GM23248 (cell line): Measurements from ENCODE around the gene MECR.

Source experiments
- EZH2 ChIP-seq: fragments of 200-600 bp; sonication (generic); IDR thresholded peaks from 2 replicates; pipeline ENCODE4 v1.6.1; 2018; ENCODE audit warnings: antibody characterized with exemption, mild to moderate bottlenecking; ENCODE audit not compliant: insufficient read depth, poor library complexity, severe bottlenecking
- EZH2phosphoT487 ChIP-seq: fragments of 200-600 bp; sonication (generic); IDR thresholded peaks from 2 replicates; pipeline ENCODE4 v1.6.1; 2018; ENCODE audit warnings: antibody characterized with exemption, moderate library complexity, mild to moderate bottlenecking, low read depth; ENCODE audit not compliant: insufficient read depth

GRCh38 chr1:29272147-29272907 is 41.6 kb upstream of the MECR start:
- TF ChIP-seq EZH2 = no peak
- TF ChIP-seq EZH2phosphoT487 = no peak
